Endodermal cell (in vitro differentiated cells): ENCODE measurements around the gene PP2D1. TPM values are rescaled to one million over a fixed set of nuclear protein-coding genes. Genes with fewer than 3 reads are reported as not detected.

Source experiments
- DNase-seq: peaks from one replicate; pipeline ENCODE4 v3.0.0-alpha.2; 2017
- H3K27ac ChIP-seq: 2 replicates; pipeline ENCODE4 v1.5.1; 2013; ENCODE audit warnings: mild to moderate bottlenecking, low read depth, low read length, moderate library complexity
- H3K27me3 ChIP-seq: 2 replicates; pipeline ENCODE4 v1.6.1; 2013; ENCODE audit warnings: mild to moderate bottlenecking, low read length, moderate library complexity; ENCODE audit not compliant: insufficient read depth, control insufficient read depth, poor library complexity, severe bottlenecking
- H3K36me3 ChIP-seq: 2 replicates; pipeline ENCODE4 v1.7.0; 2013; ENCODE audit warnings: mild to moderate bottlenecking, low read length, moderate library complexity; ENCODE audit not compliant: control insufficient read depth, insufficient read depth
- H3K4me1 ChIP-seq: one replicate; pipeline ENCODE4 v1.7.0; 2013; ENCODE audit warnings: low read length; ENCODE audit not compliant: control insufficient read depth, insufficient read depth
- H3K4me3 ChIP-seq: 2 replicates; pipeline ENCODE4 v1.5.1; 2013; ENCODE audit warnings: mild to moderate bottlenecking, low read length, moderate library complexity
- H3K9ac ChIP-seq: 2 replicates; pipeline ENCODE4 v1.6.1; 2013; ENCODE audit warnings: mild to moderate bottlenecking, low read length, moderate library complexity; ENCODE audit not compliant: poor library complexity, severe bottlenecking; ENCODE audit errors: extremely low read depth
- H3K9me3 ChIP-seq: 2 replicates; pipeline ENCODE4 v1.6.1; 2013; ENCODE audit warnings: mild to moderate bottlenecking, low read length, moderate library complexity; ENCODE audit not compliant: control insufficient read depth
- H3K27ac Mint-ChIP-seq: 2 replicates; pipeline ENCODE4 v1.8.0; 2020; ENCODE audit warnings: mixed read lengths
- H3K27me3 Mint-ChIP-seq: 2 replicates; pipeline ENCODE4 v1.8.0; 2021; ENCODE audit warnings: mild to moderate bottlenecking, mixed read lengths; ENCODE audit not compliant: insufficient read depth
- H3K36me3 Mint-ChIP-seq: 2 replicates; pipeline ENCODE4 v1.8.0; 2020; ENCODE audit warnings: low read depth, mixed read lengths
- H3K4me1 Mint-ChIP-seq: 2 replicates; pipeline ENCODE4 v1.8.0; 2020; ENCODE audit warnings: mixed read lengths
- H3K4me3 Mint-ChIP-seq: 2 replicates; pipeline ENCODE4 v1.8.0; 2020; ENCODE audit warnings: mild to moderate bottlenecking, moderate library complexity, mixed read lengths
- H3K9me3 Mint-ChIP-seq: 2 replicates; pipeline ENCODE4 v1.8.0; 2020; ENCODE audit warnings: mild to moderate bottlenecking, mixed read lengths
- CTCF ChIP-seq: fragments of 200-600 bp; sonication (generic); conservative IDR thresholded peaks from 2 replicates; pipeline ENCODE4 v1.5.0; 2021; ENCODE audit warnings: antibody characterized with exemption, mild to moderate bottlenecking
- WGBS, 2 experiments: methylation state at CpG; one replicate each; pipeline versions ENCODE4 v1.1.5 to v1.1.7; 2013; ENCODE audit warnings: missing lambda C conversion rate in 2 of 2, mixed read lengths in 1 of 2; ENCODE audit not compliant: insufficient coverage in 1 of 2, insufficient read length in 1 of 2; 5-methylcytosine and 5-hydroxymethylcytosine counted together
- total RNA-seq, 2 donors: library from RNA; stranded (reverse); fragmentation: NEBNext Ultra II Directional in 1 of 2; extraction: Animal tissue kit (Norgen Biotek cat#: 25700) in 1 of 2; gene quantifications; 2 replicates in 1 of 2; 3 replicates in 1 of 2; pipeline ENCODE4 v1.2.1, GENCODE V29; 2021

PP2D1 gene
- total RNA-seq, 2 donors from 2014 or later, result not detected

DNA sequence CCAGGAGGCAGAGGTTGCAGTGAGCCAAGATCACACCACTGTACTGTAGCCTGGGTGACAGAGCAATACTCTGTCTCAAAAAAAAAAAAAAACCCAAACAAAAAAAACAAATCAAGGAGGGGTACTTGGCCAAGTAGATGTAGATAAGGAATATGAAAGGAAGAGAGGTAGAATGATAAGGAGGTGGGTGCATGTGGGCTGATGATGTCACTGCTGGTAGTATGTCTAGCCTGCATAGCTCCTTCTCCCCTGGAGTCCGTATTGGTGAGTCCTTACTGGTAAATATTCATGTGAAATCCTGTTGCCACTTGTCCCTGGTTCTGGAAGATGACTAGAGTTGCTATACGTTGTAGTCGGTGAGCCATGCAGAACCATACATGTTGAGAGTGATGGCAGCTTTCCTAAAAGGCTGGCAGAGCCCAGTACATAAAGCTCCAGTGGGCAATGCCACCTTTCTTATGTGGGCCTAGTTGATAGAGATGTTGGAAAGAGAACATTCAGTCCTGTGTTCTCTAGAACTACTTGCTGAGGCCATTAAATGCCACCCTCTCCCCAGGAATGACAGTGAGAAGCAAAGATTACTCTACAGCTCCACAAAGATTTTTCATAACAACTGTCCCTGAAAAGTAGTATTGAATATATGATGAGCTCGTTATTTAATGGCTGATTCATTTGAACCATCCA lies 39.2 kb upstream of the PP2D1 start:
- Mint-ChIP-seq H3K36me3 (no peaks in the 10 kb centered on the region), H3K27me3 (no peaks in the 10 kb centered on the region), H3K27ac (no peak overlapping the region), H3K4me3 (no peak overlapping the region), H3K9me3 (no peaks in the 10 kb centered on the region), H3K4me1 (peaks cover 16% of the 10 kb centered on the region)
- no peaks in the 10 kb centered on the region for H3K27me3 ChIP-seq
- H3K36me3 ChIP-seq, result no peaks in the 10 kb centered on the region
- no peaks in the 10 kb centered on the region for H3K9me3 ChIP-seq
- H3K4me1 ChIP-seq, result no peaks in the 10 kb centered on the region
- no peak for DNase-seq
- H3K4me3 ChIP-seq, result no peak overlapping the region
- no peak for TF ChIP-seq CTCF
- no peak overlapping the region for H3K9ac ChIP-seq
- WGBS, 2 experiments, result 87 to 100% methylated on average over 3 to 4 of the region's 4 CpGs
- H3K27ac ChIP-seq, result no peak overlapping the region

DNA sequence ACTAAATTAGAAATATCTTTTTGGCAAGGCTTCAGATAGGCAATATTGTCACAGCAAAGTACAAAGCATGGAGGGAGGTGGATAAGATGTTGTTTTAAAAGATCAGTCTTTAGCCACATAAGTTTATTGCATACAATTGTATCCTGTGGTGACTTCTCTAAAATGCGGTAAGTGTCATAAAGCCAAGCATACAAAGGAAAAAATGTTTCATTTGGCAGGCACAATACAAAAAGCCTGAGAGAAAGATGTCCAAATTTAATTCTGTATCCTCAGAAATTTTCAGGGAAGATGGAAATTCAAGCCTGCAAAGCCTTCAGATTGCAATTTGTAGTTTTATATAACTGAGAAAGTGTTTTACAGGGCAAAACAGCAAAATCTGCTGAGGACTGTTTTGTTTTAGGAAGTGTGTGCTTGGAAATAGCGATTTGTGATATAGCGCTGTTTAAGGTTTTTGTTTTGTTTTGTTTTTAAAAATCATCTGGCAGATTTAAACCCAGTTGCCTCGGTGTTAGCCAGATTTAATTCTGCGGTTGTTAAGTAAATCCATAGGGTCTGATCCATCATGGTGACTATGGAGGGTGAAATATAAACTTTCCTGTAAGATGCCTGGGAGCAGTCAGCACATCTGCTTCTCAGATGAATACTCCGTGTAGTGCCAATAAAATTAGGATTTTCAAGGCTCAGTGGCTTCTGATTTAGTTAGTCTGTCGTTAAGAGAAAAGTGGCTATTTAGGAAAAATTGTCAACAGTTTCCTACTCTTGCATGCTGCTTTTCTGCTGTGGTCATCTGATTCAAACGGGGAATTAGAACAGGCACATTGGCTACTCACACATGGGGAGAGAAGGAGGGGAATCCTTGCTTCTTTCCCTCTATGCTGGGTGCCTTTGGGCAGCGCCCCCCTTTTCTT lies 36.2 kb upstream of the PP2D1 start:
- H3K27ac ChIP-seq, result no peak overlapping the region
- no peaks in the 10 kb centered on the region for H3K27me3 ChIP-seq
- Mint-ChIP-seq H3K4me3 (no peak overlapping the region), H3K4me1 (peaks cover 21% of the 10 kb centered on the region), H3K27me3 (no peaks in the 10 kb centered on the region), H3K36me3 (no peaks in the 10 kb centered on the region), H3K27ac (no peak overlapping the region), H3K9me3 (no peaks in the 10 kb centered on the region)
- no peak for TF ChIP-seq CTCF
- H3K4me3 ChIP-seq, result no peak overlapping the region
- 84 to 86% methylated on average over 7 to 9 of the region's 9 CpGs for WGBS, 2 experiments
- no peak overlapping the region for H3K9ac ChIP-seq
- no peaks in the 10 kb centered on the region for H3K36me3 ChIP-seq
- H3K9me3 ChIP-seq, result no peaks in the 10 kb centered on the region
- DNase-seq, result no peak
- H3K4me1 ChIP-seq, result no peaks in the 10 kb centered on the region

GRCh38 chr3:20047341-20047779 lies 35.3 kb upstream of the PP2D1 start:
- 91 to 100% methylated on average over 2 to 7 of the region's 7 CpGs for WGBS, 2 experiments
- no peak for DNase-seq
- H3K36me3 Mint-ChIP-seq, result no peaks in the 10 kb centered on the region
- Histone ChIP-seq H3K27ac (no peak overlapping the region), H3K27me3 (no peaks in the 10 kb centered on the region), H3K9ac (no peak overlapping the region), H3K36me3 (no peaks in the 10 kb centered on the region), H3K4me3 (no peak overlapping the region), H3K9me3 (no peaks in the 10 kb centered on the region), H3K4me1 (no peaks in the 10 kb centered on the region)
- H3K9me3 Mint-ChIP-seq, result no peaks in the 10 kb centered on the region
- no peaks in the 10 kb centered on the region for H3K27me3 Mint-ChIP-seq
- H3K4me1 Mint-ChIP-seq, result peaks cover 23% of the 10 kb centered on the region
- no peak overlapping the region for H3K27ac Mint-ChIP-seq
- no peak overlapping the region for H3K4me3 Mint-ChIP-seq
- no peak for TF ChIP-seq CTCF
